K562 (cell line): ENCODE measurements around the gene SEBOX. TPM values are rescaled to one million over a fixed set of nuclear protein-coding genes. Genes with fewer than 3 reads are reported as not detected.
A peak's percentile ranks its signal among the peaks of the same experiment; 100 is the strongest.

Experiments
- ATAC-seq: fragments of 200-7000 bp; cut with Tn5 transposase; 3 replicates; pipeline ENCODE4 v1.9.1; 2020; ENCODE audit warnings: moderate library complexity
- BruUV-seq: library from RNA; stranded (reverse); fragments of 400-500 nt; replicated peaks from 2 replicates; lab custom pipeline; 2021; lab: Mats Ljungman, UMichigan
- CTCF ChIA-PET: fragments of 300-600 bp; formaldehyde crosslinking; extraction: SDS; loops from one replicate; lab custom pipeline; 2021; ENCODE audit warnings: low intra/inter-chr PET ratio; lab: Yijun Ruan, JAX
- POLR2A ChIA-PET: fragments of 300-600, 350-650 bp; sonication (Branson Sonifier 250); formaldehyde crosslinking; extraction: SDS; loops from one replicate; lab custom pipeline; 2021; ENCODE audit warnings: antibody characterized with exemption, inconsistent platforms; lab: Yijun Ruan, JAX
- DNase-seq, 4 experiments: peaks; one replicate each; pipeline versions ENCODE4 v3.0.0 to v3.0.0-alpha.2; 2011 to 2018; ENCODE audit warnings: low spot score in 3 of 4, mixed read lengths in 3 of 4; ENCODE audit errors: extremely low read depth in 1 of 4
- FAIRE-seq: peaks from 2 replicates; lab custom pipeline; 2011; peaks lifted over from hg19 to GRCh38; lab: Jason Lieb, UNC
- H2AFZ ChIP-seq: 2 replicates; pipeline ENCODE4 v1.6.0; 2011; ENCODE audit warnings: low read depth, low read length, control low read depth, inconsistent platforms
- H3K27ac ChIP-seq: fragments of 200-600 bp; 3 replicates; pipeline ENCODE4 v1.8.0; 2011; ENCODE audit warnings: low read depth, mild to moderate bottlenecking, control low read depth, inconsistent platforms, low read length, moderate library complexity, mixed read lengths; ENCODE audit errors: extremely low read depth
- H3K27me3 ChIP-seq, 2 experiments: fragments of 300-600 bp in 1 of 2; 2 replicates in 1 of 2; 3 replicates in 1 of 2; pipeline versions ENCODE4 v1.6.0 to v1.8.0; 2011; ENCODE audit warnings: inconsistent platforms in 2 of 2, low read length in 2 of 2, mild to moderate bottlenecking in 1 of 2, mixed read lengths in 1 of 2, moderate library complexity in 1 of 2; ENCODE audit not compliant: control insufficient read depth in 2 of 2, insufficient read depth in 2 of 2
- H3K36me3 ChIP-seq: fragments of 300-600 bp; 3 replicates; pipeline ENCODE4 v1.8.0; 2011; ENCODE audit warnings: mild to moderate bottlenecking, low read length, inconsistent platforms; ENCODE audit not compliant: control insufficient read depth, insufficient read depth
- H3K4me1 ChIP-seq, 2 experiments: fragments of 200-600 bp in 1 of 2; replicated peaks in 1 of 2; 2 replicates in 1 of 2; 3 replicates in 1 of 2; pipeline versions ENCODE4 v1.5.1 to v1.8.0; 2011; ENCODE audit warnings: inconsistent platforms in 2 of 2, low read length in 2 of 2, mild to moderate bottlenecking in 1 of 2, mixed read lengths in 1 of 2, moderate library complexity in 1 of 2; ENCODE audit not compliant: control insufficient read depth in 2 of 2, insufficient read depth in 2 of 2
- H3K4me2 ChIP-seq: 2 replicates; pipeline ENCODE4 v1.6.1; 2011; ENCODE audit warnings: low read length, control low read depth, inconsistent platforms, mixed read lengths; ENCODE audit not compliant: insufficient read depth
- H3K4me3 ChIP-seq: fragments of 200-600 bp; sonication (generic), shearing (Covaris generic); 2 replicates; pipeline ENCODE4 v1.5.1; 2016; ENCODE audit warnings: control low read depth, inconsistent platforms
- H3K79me2 ChIP-seq: fragments of 200-600 bp; 3 replicates; pipeline ENCODE4 v1.8.0; 2011; ENCODE audit warnings: low read length, inconsistent platforms; ENCODE audit not compliant: control insufficient read depth, insufficient read depth
- H3K9ac ChIP-seq, 2 experiments: 2 replicates each; pipeline versions ENCODE4 v1.6.0 to v1.6.1; 2011; ENCODE audit warnings: low read depth in 2 of 2, low read length in 2 of 2, control low read depth in 1 of 2, inconsistent platforms in 1 of 2, mild to moderate bottlenecking in 1 of 2, mixed read lengths in 1 of 2; ENCODE audit not compliant: insufficient read depth in 1 of 2
- H3K9me1 ChIP-seq: one replicate; pipeline ENCODE4 v1.6.0; 2011; ENCODE audit warnings: inconsistent platforms, mild to moderate bottlenecking, low read length, moderate library complexity; ENCODE audit not compliant: control insufficient read depth, insufficient read depth
- H3K9me3 ChIP-seq: replicated peaks from 2 replicates; pipeline ENCODE4 v1.5.1; 2011; ENCODE audit warnings: low read depth, low read length, inconsistent platforms; ENCODE audit not compliant: control insufficient read depth, insufficient read depth
- H4K20me1 ChIP-seq: replicated peaks from 2 replicates; pipeline ENCODE4 v1.6.1; 2011; ENCODE audit warnings: low read length, inconsistent platforms, mixed read lengths; ENCODE audit not compliant: control insufficient read depth, insufficient read depth
- KLF1 ChIP-seq: fragments of 450-650 bp; IDR thresholded peaks from 2 replicates; pipeline ENCODE4 v1.6.1; 2016; ENCODE audit warnings: missing genetic modification characterization, missing compliant biosample characterization
- RFX5 ChIP-seq: IDR thresholded peaks from 2 replicates; pipeline ENCODE4 v1.6.1; 2011; ENCODE audit warnings: low read depth, mild to moderate bottlenecking, improper control_type of control experiment, low read length
- TCF3 ChIP-seq: sonication (generic); formaldehyde crosslinking; IDR thresholded peaks from 2 replicates; pipeline ENCODE4 v1.4.0; 2020; ENCODE audit warnings: mild to moderate bottlenecking, missing genetic modification reagents
- ZEB2 ChIP-seq: fragments of 450-650 bp; IDR thresholded peaks from 2 replicates; pipeline ENCODE4 v1.6.1; 2016
- ZNF263 ChIP-seq: sonication (generic); formaldehyde crosslinking; IDR thresholded peaks from 2 replicates; pipeline ENCODE4 v1.8.0; 2022; ENCODE audit warnings: mild to moderate bottlenecking, missing genetic modification reagents, borderline replicate concordance
- WGBS: fragments of 100-300 bp; shearing (Covaris generic); methylation state at CpG from one replicate; pipeline ENCODE4 v1.1.6; 2016; ENCODE audit warnings: low coverage, mixed read lengths; ENCODE audit not compliant: insufficient coverage; ENCODE audit errors: missing lambda C conversion rate; 5-methylcytosine and 5-hydroxymethylcytosine counted together
- in situ Hi-C: fragments of 300-500 bp; cut with MboI; formaldehyde crosslinking; loops from 4 replicates; pipeline ENCODE4 v1.15.0; 2018; ENCODE audit warnings: inconsistent platforms, mixed read lengths
- intact Hi-C: fragments of 100-400 bp; cut with micrococcal nuclease; formaldehyde crosslinking; loops from 2 replicates; pipeline ENCODE4 v1.14.2; 2022
- polyA plus RNA-seq, 8 experiments: library from polyadenylated mRNA; depleted of rRNA in 4 of 8; stranded (reverse) in 5 of 8; unstranded in 3 of 8; fragments of >200 nt; fragmentation: Nextera tagmentation in 2 of 8; fragmentation: Illumina TruSeq in 1 of 8; extraction: Ambion mirVana in 2 of 8; extraction: Trizol in 1 of 8; gene quantifications; 2 replicates each; pipeline versions ENCODE4 v1.2.1 to v1.2.3, GENCODE V29; 2011 to 2014; ENCODE audit warnings: inconsistent platforms in 1 of 8, missing spikeins in 1 of 8
- total RNA-seq, 7 experiments: library from RNA; depleted of rRNA in 6 of 7; stranded (reverse); fragments of >200 nt in 6 of 7; fragmentation: Illumina TruSeq in 2 of 7; extraction: Trizol in 2 of 7; gene quantifications; 2 replicates each; pipeline versions ENCODE4 v1.2.1 to v1.2.3, GENCODE V29; 2011 to 2021; ENCODE audit warnings: low replicate concordance in 1 of 7
- TF ChIP-seq, protein P1 (sequence below): sonication (generic); formaldehyde crosslinking; IDR thresholded peaks from 2 replicates; pipeline ENCODE4 v1.8.0; 2022; ENCODE audit warnings: mild to moderate bottlenecking, missing genetic modification reagents
- TF ChIP-seq, protein P2 (sequence below): fragments of 250-450 bp; sonication (Bioruptor Pico); IDR thresholded peaks from 2 replicates; pipeline ENCODE4 v1.8.0; 2021; ENCODE audit warnings: moderate library complexity, mild to moderate bottlenecking, inconsistent platforms

The SEBOX gene
- total and polyA plus RNA-seq, 9 of the 15 experiments (the other 6 are each of a cell fraction or from before 2014, with no cell fraction given), result not detected

DNA sequence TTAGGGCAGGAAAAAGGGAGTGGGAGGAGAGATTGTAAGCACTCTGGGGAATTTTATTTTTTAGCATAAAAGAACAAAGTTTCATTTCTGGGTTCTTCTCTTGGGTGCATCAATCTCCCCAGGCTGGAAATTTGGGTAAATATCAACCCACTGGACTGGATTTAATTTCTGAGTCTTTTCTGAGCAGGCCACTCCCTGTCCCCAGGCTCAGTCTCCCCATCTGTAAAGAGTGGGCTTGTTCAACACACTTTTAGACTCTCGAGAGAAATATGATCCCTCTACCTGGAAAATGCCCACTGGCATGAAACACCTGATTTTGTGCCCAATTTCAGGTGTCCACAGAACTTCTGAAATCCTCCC is 5.7 kb upstream of the SEBOX start:
- ATAC-seq, result no peak
- no peak overlapping the region; the same call in 1 of the 2 replicates for H3K4me3 ChIP-seq
- intact Hi-C loops, result no loop called here
- CTCF ChIA-PET, result no interaction called here
- H3K9me1 ChIP-seq, result peaks cover 5% of the 10 kb centered on the region
- peaks cover 16 to 38% of the 10 kb centered on the region in 2 experiments for H3K4me1 ChIP-seq
- H3K9me3 ChIP-seq, result no peaks in the 10 kb centered on the region
- peaks cover 14% of the 10 kb centered on the region for H4K20me1 ChIP-seq
- peaks cover 0 to 4% of the 10 kb centered on the region in 2 experiments; a peak in 1 of 5 replicates for H3K27me3 ChIP-seq
- H2AFZ ChIP-seq, result no peak overlapping the region
- H3K4me2 ChIP-seq, result peak overlapping the region; percentile 4; the same call in 1 of the 2 replicates
- H3K79me2 ChIP-seq, result no peaks in the 10 kb centered on the region
- POLR2A ChIA-PET, result interaction anchor here (0.5 to 1.3 kb wide), 6 partner anchors 9 to 411 kb away, joined by 3 to 6 read pairs (median 4); partner anchors contain the start of gene TNFAIP1
- no peaks in the 10 kb centered on the region for H3K36me3 ChIP-seq
- in situ Hi-C loops, result no loop called here
- H3K27ac ChIP-seq, result no peak overlapping the region
- H3K9ac ChIP-seq, result no peak overlapping the region
- no peak for TF ChIP-seq RFX5
- no peak for TF ChIP-seq ZEB2
- no peak for TF ChIP-seq TCF3
- TF ChIP-seq, protein P1, sequence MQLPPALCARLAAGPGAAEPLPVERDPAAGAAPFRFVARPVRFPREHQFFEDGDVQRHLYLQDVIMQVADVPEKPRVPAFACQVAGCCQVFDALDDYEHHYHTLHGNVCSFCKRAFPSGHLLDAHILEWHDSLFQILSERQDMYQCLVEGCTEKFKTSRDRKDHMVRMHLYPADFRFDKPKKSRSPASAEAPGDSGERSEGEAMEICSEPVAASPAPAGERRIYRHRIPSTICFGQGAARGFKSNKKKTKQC (CRISPR knock-in tag), result no peak
- TF ChIP-seq, protein P2, sequence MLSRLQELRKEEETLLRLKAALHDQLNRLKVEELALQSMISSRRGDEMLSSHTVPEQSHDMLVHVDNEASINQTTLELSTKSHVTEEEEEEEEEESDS, result no peak
- no peak for TF ChIP-seq KLF1 (tag)
- TF ChIP-seq ZNF263 (CRISPR knock-in tag), result no peak
- WGBS, result 31% methylated on average over 1 of the region's 1 CpG
- BruUV-seq, result no TSS peak
- no peak for DNase-seq
- FAIRE-seq, result no peak
